DOHH2 (cell line): ENCODE results near the gene TNNI2.

Experiments used
- EZH2phosphoT487 ChIP-seq: fragments of 200-600 bp; sonication (generic); IDR thresholded peaks from 2 replicates; pipeline ENCODE4 v1.6.1; 2017; ENCODE audit warnings: borderline replicate concordance, mild to moderate bottlenecking, antibody characterized with exemption, low read length, moderate library complexity, mixed read lengths
- TF ChIP-seq, protein P1 (sequence below): fragments of 200-600 bp; sonication (generic); IDR thresholded peaks from one replicate; pipeline ENCODE4 v1.5.1; 2014; ENCODE audit warnings: antibody characterized with exemption, mild to moderate bottlenecking, low read depth, low read length; ENCODE audit not compliant: poor library complexity, severe bottlenecking

GRCh38 chr11:1879342-1879940 is 40.7 kb downstream of the TNNI2 start:
- TF ChIP-seq, protein P1, sequence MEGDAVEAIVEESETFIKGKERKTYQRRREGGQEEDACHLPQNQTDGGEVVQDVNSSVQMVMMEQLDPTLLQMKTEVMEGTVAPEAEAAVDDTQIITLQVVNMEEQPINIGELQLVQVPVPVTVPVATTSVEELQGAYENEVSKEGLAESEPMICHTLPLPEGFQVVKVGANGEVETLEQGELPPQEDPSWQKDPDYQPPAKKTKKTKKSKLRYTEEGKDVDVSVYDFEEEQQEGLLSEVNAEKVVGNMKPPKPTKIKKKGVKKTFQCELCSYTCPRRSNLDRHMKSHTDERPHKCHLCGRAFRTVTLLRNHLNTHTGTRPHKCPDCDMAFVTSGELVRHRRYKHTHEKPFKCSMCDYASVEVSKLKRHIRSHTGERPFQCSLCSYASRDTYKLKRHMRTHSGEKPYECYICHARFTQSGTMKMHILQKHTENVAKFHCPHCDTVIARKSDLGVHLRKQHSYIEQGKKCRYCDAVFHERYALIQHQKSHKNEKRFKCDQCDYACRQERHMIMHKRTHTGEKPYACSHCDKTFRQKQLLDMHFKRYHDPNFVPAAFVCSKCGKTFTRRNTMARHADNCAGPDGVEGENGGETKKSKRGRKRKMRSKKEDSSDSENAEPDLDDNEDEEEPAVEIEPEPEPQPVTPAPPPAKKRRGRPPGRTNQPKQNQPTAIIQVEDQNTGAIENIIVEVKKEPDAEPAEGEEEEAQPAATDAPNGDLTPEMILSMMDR, result no peak
- TF ChIP-seq EZH2phosphoT487, result no peak
